Stimulated activated CD8-positive, alpha-beta memory T cell treated with anti-CD3 and anti-CD28 coated beads, Interleukin-7, amount 100 ng/mL, for 24 hours (primary cell): Measurements from ENCODE around the gene LGALS7B.
"Not testable (repeated sequence)": the region's sequence is repeated elsewhere in the genome, so short reads cannot be mapped to it uniquely, and the experiment has no call there.

ENCODE experiments used
- DNase-seq: peaks from one replicate; pipeline ENCODE4 v3.0.0-alpha.2; 2020; ENCODE audit warnings: low read depth

LGALS7B gene

DNA sequence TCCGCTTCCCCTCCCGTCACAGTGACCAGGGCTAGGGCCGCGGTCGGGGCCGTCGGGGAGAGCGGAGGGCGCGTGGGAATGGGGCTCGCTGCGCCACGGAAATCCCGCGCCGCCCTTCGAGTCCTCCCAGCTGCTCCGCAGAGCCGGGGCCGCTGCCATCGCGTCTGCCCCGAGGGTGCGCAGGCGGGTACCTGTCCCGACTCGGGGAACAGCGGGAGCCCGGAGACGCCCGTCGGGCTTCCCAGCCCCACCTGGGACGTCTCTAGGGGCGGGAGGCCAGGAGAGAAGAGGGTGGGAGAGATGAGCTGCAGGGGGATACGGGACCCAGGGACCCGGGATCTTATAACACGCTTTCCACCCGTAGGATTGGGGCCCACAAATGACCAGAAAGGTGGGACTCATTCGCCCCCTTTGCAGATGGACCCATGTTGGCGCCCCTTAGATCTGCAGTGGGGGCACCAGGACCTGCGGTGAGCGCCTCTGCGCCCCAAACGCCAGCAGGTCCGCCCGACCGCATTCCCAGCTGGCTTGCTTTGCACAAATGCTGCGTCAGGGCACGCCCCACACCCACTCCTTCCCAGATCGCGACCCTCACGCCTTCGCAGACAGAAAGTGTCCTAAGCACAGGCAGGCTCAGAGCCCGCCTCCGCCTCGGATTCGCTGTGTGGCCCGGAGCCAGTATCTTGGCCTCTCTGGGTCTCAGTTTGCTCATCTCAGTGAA lies 18.6 kb upstream of the LGALS7B start:
- not testable (repeated sequence) for DNase-seq

DNA sequence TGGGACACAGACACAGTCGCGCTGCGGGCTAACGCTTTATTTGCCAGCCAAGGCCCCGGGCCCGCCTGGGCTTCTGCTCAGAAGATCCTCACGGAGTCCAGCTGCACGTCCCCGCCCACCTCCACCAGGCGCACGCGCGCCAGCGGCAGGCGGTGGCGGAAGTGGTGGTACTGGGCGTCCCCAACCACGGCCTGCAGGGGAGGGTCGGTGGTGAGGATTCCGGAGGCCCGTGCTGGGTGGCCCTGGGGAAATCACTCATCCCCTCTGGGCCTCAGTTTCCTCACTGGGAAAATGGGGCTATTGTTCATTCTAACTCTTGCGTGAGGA lies 18.1 kb upstream of the LGALS7B start:
- DNase-seq = not testable (repeated sequence)

DNA sequence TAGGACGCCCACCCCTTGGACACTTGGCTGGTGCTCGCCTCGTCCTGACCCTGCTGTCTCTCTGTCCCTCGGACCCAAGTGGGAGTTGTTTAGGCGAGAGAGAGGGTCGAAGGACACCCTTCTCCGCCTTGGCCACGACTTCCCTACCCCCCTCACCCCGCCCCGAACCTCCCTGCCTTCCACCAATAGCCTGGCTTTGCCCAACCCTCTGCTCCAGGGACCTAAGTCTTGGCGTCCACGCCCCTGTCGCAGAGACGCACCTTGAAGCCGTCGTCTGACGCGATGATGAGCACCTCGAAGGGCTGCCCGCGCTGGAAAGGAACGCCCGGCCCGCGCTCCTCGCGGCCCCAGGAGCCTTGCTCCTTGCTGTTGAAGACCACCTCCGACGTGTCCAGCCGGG lies 17.4 kb upstream of the LGALS7B start:
- DNase-seq = not testable (repeated sequence)

DNA sequence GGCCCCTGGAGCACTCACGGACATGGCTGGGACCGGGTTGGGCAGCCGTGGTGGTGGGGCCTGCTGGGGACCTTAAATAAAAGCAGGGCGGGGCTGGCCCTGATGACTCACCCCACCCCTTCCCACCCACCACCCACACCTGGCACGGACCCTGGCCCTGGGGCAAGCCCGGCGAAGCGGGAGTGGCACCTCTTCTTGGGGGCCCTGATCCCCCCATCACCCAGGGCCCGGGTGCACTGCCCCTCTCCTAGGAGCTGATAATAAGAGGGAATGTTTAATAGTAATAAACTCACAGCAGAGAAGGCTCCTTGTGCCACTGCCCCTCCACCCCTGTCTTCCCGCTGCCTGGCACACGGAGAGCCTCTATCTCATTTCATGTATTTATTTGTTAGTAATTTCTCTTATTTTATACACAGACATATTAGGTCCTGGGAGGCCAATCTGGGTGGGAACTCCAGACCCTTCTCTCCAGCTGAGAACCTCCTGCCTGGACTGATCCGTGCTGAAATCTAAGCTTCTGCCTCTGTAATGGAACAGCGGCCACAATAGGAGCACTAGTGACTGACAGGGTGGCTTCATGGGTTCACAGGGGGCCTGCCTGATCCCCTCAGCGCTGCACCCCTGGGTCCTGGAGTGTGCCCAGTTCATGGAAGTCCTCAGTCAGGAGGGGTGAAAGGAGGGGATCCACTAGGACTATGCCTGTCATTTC lies 15.4 kb upstream of the LGALS7B start, which contains the start of gene LGALS7:
TSS of gene LGALS7 (minus strand) at position 49 of the 709 bp plus-strand sequence. CDS start at position 24, 25 bp downstream.
- DNase-seq = no peak

DNA sequence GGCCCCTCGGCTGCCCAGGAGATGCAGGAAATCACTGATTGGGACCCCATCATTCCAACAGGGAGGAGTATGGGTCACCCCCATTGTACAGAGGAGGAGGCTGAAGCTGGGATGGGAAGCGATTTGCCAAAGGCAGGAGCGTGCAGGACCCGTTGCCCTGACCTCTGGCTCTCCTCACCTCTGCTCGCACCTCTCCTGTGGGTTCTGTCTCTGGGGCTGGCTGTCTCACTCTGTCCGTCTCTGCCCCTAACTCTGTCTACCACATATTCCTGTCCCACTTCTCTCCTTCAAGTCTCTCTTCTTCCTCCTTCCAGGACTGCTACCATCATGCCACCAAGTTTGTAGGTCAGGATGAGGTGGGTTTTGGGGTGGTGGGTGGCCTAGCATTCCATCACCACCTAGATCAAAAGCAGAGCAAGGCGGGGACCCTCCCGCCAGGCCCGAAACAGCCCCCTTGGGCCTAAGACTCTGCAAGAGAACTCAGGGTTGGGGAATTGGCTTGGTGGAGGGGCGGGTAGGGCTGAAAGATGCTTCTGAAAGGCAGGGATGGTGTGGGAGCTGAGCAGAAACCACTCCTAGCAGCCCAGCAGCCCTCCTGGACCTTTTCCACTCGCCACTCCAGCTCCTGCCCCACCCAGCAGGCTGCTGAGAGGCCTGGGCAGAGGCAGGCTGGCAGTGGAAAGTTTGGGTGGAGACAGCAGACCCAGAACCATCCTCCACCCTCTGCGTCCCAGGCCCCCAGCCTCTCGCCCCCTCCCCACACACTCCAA lies 14.6 kb upstream of the LGALS7B start:
- no peak for DNase-seq

DNA sequence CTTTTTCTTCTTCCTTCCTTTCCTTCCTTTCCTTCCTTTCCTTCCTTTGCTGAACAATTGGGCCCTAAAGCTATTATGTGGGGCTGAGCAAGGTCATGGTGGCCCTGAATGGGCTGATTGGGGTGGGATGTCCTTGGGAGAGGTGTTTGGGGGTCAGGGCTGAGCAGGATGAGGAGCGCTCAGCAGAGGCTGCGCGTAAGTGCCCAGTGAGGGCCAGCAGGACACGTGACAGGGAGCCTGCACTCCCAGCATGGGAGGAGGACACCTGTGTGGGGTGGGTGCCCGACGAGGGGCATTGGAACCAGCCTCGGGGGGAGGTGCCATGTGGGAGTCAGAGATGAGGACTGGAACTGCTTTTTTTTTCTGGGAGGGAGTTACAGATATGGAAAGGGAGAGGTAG lies 10.3 kb upstream of the LGALS7B start:
- DNase-seq = no peak

DNA sequence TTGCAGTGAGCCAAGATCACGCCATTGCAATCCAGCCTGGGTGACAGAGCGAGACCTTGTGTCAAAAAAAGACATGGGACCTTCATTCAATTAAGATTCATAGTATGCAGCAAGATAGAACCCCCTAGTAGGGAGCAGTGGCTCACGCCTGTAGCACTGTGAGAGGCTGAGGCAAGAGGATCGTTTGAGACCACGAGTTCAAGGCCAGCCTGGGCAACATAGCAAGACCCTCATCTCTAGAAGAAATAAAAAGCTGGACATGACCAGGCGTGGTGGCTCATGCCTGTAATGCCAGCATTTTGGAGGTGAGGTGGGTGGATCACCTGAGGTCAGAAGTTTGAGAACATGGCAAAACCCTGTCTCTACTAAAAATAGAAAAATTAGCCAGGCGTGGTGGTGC lies 8.6 kb upstream of the LGALS7B start:
- DNase-seq = no peak

DNA sequence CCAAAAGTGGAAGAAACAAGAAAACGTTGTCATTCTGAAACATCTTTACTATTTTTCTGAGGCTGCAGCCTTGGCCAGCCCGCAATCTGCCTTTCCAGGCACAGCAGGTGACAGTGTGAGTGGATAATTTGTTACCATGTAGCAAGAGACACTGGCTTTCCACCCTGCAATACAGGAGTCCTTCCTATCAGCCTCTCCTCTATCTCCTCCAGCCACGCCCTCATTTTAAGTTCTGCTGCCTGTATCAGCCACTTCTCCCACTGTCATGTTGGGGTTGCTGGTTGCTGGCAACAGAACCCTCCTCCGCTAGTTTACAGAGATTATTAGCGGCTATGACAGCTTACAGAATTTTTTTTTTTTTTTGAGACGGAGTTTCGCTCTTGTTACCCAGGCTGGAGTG lies 7.9 kb upstream of the LGALS7B start:
- no peak for DNase-seq

DNA sequence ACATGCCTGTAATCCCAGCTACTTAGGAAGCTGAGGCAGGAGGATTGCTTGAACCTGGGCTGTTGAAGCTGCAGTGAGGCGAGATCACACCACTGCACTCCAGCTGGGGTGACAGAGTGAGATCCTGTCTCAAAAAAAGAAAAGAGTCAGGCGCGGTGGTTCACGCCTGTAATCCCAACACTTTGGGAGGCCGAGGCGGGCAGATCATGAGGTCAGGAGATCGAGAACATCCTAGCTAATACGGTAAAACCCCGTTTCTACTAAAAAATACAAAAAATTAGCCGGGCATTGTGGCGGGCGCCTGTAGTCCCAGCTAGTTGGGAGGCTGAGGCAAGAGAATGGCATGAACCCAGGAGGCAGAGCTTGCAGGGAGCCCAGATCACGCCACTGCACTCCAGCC lies 6.8 kb upstream of the LGALS7B start:
- not testable (repeated sequence) for DNase-seq

DNA sequence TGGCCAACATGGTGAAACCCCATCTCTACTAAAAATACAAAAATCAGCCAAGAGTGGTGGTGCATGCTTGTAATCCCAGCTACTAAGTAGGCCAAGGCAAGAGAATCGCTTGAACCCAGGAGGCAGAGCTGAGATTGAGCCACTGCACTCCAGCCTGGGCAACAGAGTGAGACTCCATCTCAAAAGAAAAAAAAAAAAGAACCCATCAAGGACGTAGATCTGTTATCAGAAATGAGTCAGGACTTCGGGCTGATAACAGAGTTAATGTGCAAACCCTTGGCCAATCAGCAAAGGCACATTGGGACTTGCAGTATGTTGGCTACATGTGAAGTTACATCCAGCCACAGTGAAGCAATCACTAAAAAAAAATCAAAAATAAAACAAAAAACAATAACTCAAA lies 4.8 kb upstream of the LGALS7B start:
- DNase-seq = no peak

DNA sequence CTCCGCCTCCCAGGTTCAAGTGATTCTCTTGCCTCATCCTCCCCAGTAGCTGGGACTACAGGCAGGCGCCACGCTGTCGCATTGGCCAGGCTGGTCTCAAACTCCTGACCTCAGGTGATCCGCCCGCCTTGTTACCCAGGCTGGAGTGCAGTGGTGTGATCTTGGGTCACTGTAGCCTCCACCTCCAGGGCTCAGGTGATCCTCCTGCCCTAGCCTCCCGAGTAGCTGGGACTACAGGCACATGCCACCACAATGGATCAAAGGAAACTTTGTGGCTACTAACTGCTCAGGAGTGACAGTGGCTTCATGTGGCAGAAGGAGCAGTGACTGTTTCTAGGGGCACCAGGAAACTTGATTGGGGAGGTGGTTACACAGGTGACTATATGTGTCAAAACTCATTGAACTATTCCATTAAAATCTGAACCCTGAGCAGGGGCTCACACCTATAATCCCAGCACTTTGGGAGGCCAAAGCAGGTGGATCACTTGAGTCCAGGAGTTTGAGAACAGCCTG lies 3.8 kb upstream of the LGALS7B start:
- no peak for DNase-seq

DNA sequence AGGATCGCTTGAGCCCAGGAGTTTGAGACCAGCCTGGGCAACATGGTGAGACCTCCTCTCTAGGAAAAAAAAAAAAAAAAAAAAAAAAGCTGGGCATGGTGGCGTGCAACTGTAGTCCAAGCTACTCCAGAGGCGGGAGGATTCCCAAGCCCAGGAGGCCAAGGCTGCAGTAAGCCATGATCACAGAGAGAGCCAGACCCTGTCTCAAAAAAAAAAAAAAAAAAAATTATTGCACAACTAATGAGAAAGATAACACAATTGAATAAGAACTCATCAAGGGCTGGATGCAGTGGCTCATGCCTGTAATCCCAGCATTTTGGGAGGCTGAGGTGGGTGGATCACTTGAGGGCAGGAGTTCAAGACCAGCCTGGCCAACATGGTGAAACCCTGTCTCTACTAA lies 2.9 kb upstream of the LGALS7B start:
- not testable (repeated sequence) for DNase-seq

DNA sequence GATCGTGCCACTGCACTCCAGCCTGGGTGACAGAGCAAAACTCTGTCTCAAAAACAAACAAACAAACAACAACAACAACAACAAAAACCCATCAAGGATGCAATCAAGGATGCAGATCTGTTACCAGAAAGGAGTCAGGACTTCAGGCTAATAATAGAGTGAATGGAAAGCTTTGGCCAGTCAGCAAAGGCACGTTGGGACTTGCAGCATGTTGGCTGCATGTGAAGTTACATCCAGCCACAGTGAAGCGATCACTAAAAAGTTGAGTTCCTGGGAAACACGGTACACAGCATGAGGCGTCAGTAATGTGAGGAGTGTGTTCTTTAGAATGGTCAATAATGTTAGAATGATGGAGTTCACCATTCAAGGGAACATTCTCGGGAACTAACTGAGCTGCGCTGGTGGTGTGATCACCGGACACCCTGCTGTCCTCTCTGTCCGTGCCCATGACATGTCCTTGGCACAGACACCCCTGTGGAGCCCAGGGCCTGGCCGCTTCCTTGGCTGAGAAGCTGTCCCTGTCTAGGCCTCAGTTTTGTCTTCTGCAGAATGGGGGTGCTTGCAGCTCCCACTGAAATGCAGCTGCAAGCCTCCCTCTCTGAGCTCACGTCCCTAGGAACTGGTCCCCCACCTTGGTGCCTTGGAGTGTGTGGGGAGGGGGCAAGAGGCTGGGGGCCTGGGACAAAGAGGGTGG lies 2.3 kb upstream of the LGALS7B start:
- DNase-seq = no peak

DNA sequence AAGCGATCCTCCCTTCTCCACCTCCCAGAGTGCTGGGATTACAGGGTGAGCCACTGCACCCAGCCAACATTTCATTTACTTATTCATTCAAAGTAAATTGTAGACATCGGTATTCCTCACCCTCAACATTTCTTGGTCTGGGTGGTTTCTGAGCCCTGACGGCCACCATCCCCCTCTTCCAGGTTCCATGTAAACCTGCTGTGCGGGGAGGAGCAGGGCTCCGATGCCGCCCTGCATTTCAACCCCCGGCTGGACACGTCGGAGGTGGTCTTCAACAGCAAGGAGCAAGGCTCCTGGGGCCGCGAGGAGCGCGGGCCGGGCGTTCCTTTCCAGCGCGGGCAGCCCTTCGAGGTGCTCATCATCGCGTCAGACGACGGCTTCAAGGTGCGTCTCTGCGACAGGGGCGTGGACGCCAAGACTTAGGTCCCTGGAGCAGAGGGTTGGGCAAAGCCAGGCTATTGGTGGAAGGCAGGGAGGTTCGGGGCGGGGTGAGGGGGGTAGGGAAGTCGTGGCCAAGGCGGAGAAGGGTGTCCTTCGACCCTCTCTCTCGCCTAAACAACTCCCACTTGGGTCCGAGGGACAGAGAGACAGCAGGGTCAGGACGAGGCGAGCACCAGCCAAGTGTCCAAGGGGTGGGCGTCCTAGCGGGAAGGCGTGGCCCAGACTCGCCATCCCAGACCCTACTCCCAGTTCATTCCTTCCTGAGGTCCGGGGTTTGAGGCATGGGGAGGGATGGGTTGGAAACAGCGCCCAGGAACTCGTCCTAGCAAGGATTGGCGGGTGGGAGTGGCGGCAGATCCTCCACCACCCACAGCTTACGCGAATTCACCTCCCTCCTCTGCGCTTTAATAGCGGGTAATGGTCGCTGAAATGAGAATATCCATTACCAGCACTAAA lies 1.8 kb downstream of the LGALS7B start:
- DNase-seq = not testable (repeated sequence)

DNA sequence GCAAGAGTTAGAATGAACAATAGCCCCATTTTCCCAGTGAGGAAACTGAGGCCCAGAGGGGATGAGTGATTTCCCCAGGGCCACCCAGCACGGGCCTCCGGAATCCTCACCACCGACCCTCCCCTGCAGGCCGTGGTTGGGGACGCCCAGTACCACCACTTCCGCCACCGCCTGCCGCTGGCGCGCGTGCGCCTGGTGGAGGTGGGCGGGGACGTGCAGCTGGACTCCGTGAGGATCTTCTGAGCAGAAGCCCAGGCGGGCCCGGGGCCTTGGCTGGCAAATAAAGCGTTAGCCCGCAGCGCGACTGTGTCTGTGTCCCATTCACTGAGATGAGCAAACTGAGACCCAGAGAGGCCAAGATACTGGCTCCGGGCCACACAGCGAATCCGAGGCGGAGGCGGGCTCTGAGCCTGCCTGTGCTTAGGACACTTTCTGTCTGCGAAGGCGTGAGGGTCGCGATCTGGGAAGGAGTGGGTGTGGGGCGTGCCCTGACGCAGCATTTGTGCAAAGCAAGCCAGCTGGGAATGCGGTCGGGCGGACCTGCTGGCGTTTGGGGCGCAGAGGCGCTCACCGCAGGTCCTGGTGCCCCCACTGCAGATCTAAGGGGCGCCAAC lies 2.6 kb downstream of the LGALS7B start:
- DNase-seq = not testable (repeated sequence)

DNA sequence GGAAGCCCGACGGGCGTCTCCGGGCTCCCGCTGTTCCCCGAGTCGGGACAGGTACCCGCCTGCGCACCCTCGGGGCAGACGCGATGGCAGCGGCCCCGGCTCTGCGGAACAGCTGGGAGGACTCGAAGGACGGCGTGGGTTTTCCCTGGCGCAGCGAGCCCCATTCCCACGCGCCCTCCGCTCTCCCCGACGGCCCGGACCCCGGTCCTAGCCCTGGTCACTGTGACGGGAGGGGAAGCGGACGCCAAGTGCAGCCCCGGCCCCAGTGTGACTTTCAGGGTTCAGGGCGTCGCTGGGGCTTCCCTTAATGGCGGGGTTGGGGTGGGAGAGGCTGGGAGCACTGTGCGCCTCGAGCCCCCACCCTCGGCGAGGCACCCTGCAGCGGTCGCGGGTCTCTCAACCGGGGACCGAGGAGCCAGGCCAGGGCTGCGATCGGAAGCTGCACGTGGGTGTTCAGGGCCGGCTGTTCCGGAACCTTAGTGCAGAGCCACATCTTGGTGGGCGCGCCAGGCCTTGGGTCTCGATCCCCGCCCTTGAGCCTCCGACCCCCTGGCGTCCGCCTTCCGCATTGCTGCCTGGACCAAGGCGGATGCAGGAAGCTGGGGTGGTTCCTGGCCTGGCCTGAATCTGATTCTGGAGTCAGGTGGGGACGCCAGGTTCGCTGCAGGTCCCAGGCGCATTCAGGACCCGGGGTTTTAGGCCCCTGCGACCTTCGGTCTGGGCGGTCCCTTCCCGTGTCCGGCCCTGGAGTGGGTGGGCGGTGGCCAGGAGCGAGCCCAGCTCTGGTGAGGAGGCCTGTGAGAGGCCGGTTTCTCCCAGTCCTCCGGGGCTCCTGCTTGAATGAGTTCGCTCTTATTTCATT lies 3.5 kb downstream of the LGALS7B start:
- no peak for DNase-seq

DNA sequence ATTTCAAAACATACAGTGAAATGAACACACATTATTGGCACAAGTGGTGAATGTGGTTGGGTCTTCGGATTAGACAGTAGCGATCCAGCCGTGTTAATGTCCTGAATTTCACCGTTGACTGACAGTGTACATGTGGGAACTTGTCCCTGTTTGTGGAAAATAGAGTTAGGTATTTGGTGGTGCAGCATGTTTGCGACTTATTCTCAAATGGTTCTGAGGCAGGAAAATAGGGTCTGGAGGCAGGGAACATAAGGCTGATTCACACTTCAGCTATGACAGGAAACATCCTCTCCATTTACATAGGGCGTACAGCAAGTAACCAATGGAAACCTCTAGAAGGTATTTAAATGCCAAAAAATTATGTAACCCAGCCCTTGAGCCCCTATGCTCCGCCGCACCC lies 4.2 kb downstream of the LGALS7B start:
- DNase-seq = no peak

DNA sequence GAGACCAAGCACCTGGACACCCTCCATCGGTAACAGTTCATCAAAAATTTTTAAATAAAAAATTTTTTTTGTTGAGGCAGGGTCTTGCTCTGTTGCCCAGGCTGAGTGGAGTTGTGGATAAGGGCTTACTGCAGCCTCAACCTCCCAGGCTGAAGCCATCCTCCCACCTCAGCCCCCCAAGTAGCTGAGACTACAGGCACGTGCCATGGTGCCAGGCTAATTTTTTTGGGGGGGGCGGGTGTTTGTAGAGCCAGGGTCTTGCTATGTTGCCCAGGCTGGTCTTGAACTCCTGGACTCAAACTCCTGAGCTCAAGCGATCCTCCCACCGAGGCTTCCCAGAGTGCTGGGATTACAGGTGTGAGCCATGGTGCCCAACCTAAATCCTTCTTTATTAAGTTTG lies 4.7 kb downstream of the LGALS7B start:
- DNase-seq = no peak

DNA sequence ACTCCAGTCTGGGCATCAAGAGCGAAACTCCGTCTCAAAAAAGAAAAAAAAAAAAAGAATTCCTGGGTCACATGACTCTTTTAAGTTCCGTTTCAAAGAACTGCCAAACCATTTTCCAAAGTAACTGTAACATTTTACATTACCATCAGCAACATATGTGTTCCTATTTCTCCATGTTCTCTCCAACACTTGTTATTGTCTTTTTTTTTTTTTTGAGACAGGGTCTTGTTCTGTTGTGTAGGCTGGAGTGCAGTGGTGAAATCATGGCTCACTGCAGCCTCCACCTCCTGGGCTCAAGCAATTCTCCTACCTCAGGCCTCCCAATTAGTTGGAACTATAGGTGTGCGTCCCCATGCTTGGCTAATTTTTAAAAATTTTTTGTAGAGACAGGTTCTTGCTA lies 6.5 kb downstream of the LGALS7B start:
- DNase-seq = no peak

DNA sequence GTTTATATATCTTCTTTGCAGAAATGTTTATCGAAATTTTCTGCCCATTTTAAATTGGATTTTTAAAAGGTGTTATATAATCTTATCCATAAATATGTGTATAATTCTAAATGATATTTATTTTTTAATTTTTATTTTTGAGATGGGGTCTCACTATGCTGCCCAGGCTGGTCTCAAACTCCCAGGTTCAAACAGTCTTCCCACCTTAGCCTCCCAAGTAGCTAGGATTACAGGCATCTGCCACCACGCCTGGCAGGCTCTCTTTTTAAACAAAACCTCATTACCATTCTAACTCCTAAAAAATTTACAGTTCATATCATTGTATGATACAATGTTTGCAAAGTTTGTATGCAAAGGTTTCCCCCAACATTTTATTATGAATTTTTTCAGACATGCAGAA lies 7.2 kb downstream of the LGALS7B start:
- no peak for DNase-seq
